ENCODE measurements around the gene ZDHHC14.

- TF ChIP-seq CTCF (conservative IDR thresholded peaks at IDR 0.05; ENCODE audit: low read depth in 2 of 2) (no peak), EZH2 (IDR thresholded peaks at IDR 0.05; ENCODE audit: low read depth, unreplicated experiment) (no peak), REST (IDR thresholded peaks at IDR 0.05; ENCODE audit: unreplicated experiment) (no peak), POLR2AphosphoS5 (IDR thresholded peaks at IDR 0.05; ENCODE audit: low read depth) (no peak), NANOG (IDR thresholded peaks at IDR 0.05; ENCODE audit: borderline replicate concordance) (no peak)
These were observed 150.4 kb downstream of the ZDHHC14 start for GRCh38 chr6:157531169-157531985.
